Upper lobe of left lung (tissue), 6 donors: ENCODE measurements around the gene BAX. TPM values are rescaled to one million over a fixed set of nuclear protein-coding genes. Genes with fewer than 3 reads are reported as not detected.

Experiments
- ATAC-seq, 2 donors: fragments of 200-7000 bp; cut with Tn5 transposase; one replicate each; pipeline ENCODE4 v1.9.1; 2022; ENCODE audit warnings: mild to moderate bottlenecking in 2 of 2, moderate library complexity in 2 of 2; ENCODE audit not compliant: low FRiP score in 2 of 2
- DNase-seq, 2 donors: peaks; one replicate each; pipeline ENCODE4 v3.0.0-alpha.2; 2019 to 2020
- H3K27ac ChIP-seq, 4 donors: fragments of 200-600 bp; sonication (generic); one replicate each; pipeline ENCODE4 v1.5.1; 2016 to 2019
- H3K27me3 ChIP-seq, 4 donors: fragments of 200-600 bp; sonication (generic); one replicate each; pipeline ENCODE4 v1.5.1; 2017 to 2019
- H3K36me3 ChIP-seq, 4 donors: fragments of 200-600 bp; sonication (generic); one replicate each; pipeline ENCODE4 v1.5.1; 2016 to 2019
- H3K4me1 ChIP-seq, 4 donors: fragments of 200-600 bp; sonication (generic); one replicate each; pipeline ENCODE4 v1.5.1; 2018 to 2019
- H3K4me3 ChIP-seq, 4 donors: fragments of 200-600 bp; sonication (generic); one replicate each; pipeline ENCODE4 v1.5.1; 2017 to 2019; ENCODE audit warnings: mild to moderate bottlenecking in 2 of 4, moderate library complexity in 1 of 4
- H3K9me3 ChIP-seq, 4 donors: fragments of 200-600 bp; sonication (generic); one replicate each; pipeline ENCODE4 v1.5.1; 2018 to 2019
- CTCF ChIP-seq, 6 experiments: fragments of 450-650 bp in 4 of 6; fragments of 200-600 bp in 2 of 6; sonication (generic) in 2 of 6; IDR thresholded peaks; one replicate each; pipeline ENCODE4 v1.5.1; 2016 to 2019; ENCODE audit warnings: antibody characterized with exemption in 6 of 6
- EP300 ChIP-seq, 4 donors: sonication (generic); formaldehyde crosslinking; IDR thresholded peaks; one replicate each; pipeline ENCODE4 v1.5.1; 2017; ENCODE audit warnings: antibody characterized with exemption in 4 of 4, control low read depth in 2 of 4
- POLR2A ChIP-seq, 4 donors: fragments of 450-650 bp; IDR thresholded peaks; one replicate each; pipeline ENCODE4 v1.5.1; 2016 to 2017; ENCODE audit warnings: antibody characterized with exemption in 4 of 4, mild to moderate bottlenecking in 2 of 4
- POLR2AphosphoS5 ChIP-seq, 2 donors: sonication (generic); formaldehyde crosslinking; IDR thresholded peaks; one replicate each; pipeline ENCODE4 v1.5.1; 2017; ENCODE audit warnings: antibody characterized with exemption in 2 of 2
- WGBS, 2 donors: methylation state at CpG; one replicate each; pipeline ENCODE4 v1.1.5; 2017 to 2018; 5-methylcytosine and 5-hydroxymethylcytosine counted together
- total RNA-seq, 6 donors: library from RNA; depleted of rRNA in 4 of 6; stranded (reverse); fragments of >200 nt in 4 of 6; gene quantifications; one replicate each; pipeline versions ENCODE4 v1.1.0 to v1.2.1, GENCODE V29; 2016 to 2021
- donor health status: DM: no; HTN: no; CAD: no; lungs with moderate emphysema.
- donor health status: DM: no; HTN: yes; CAD: no; lungs with severe emphysema.

BAX gene
- total RNA-seq, 6 donors from 2014 or later, result 68.1 to 143 (median 112) TPM

- Histone ChIP-seq H3K4me1 (peaks cover 3 to 21% (median 11%) of the 10 kb centered on the region in 4 donors), H3K27ac (peak overlapping the region in 3 of 4 donors; percentile 66 to 73 (median 68)), H3K36me3 (peaks cover 0 to 3% (median 0%) of the 10 kb centered on the region in 4 donors), H3K9me3 (no peaks in the 10 kb centered on the region), H3K27me3 (no peaks in the 10 kb centered on the region), H3K4me3 (no peak overlapping the region)
- DNase-seq, result peak in 1 of 2 donors; percentile 80
- TF ChIP-seq POLR2A (IDR thresholded peaks at IDR 0.05) (no peak), EP300 (IDR thresholded peaks at IDR 0.05) (peak in 1 of 4 donors; percentile 83), POLR2AphosphoS5 (IDR thresholded peaks at IDR 0.05) (peak; percentile 22 to 54), CTCF (IDR thresholded peaks at IDR 0.05) (no peak)
- ATAC-seq, result peak; percentile 28 to 74
- 57 to 63% methylated on average over 15 of the region's 15 CpGs for WGBS, 2 donors
Measured at GRCh38 chr19:48928164-48929025, 26.3 kb upstream of the BAX start.

- Histone ChIP-seq H3K4me3 (peak within 1 kb of the TSS; percentile 41 to 56 (median 51)), H3K4me1 (peaks cover 0 to 18% (median 7%) of the 10 kb centered on the region in 4 donors), H3K9me3 (no peaks in the 10 kb centered on the region), H3K27ac (peak within 1 kb of the TSS; percentile 38 to 75 (median 56)), H3K27me3 (no peaks in the 10 kb centered on the region), H3K36me3 (no peaks in the 10 kb centered on the region)
- peak in 2 of 4 donors; percentile 55 to 85 for TF ChIP-seq POLR2A (IDR thresholded peaks at IDR 0.05)
- TF ChIP-seq POLR2AphosphoS5 (IDR thresholded peaks at IDR 0.05), result peak; percentile 52 to 81
- no peak for TF ChIP-seq EP300 (IDR thresholded peaks at IDR 0.05)
- TF ChIP-seq CTCF (IDR thresholded peaks at IDR 0.05), result no peak
- 1 to 4% methylated on average over 9 to 23 of the region's 43 CpGs for WGBS, 2 donors
- DNase-seq (peak; percentile 93 to 98), ATAC-seq (peak; percentile 91 to 93)
Measured at GRCh38 chr19:48933382-48933932, 21.2 kb upstream of the BAX start, which contains the start of gene DHDH. Gene DHDH, plus strand, starts transcription at chr19:48933699. Its CDS starts 23 bp downstream, at chr19:48933722.

GRCh38 chr19:48934837-48935236, 19.8 kb upstream of the BAX start:
- Histone ChIP-seq H3K4me1 (peaks cover 0 to 18% (median 7%) of the 10 kb centered on the region in 4 donors), H3K9me3 (no peaks in the 10 kb centered on the region), H3K4me3 (no peak overlapping the region), H3K36me3 (no peaks in the 10 kb centered on the region), H3K27me3 (no peaks in the 10 kb centered on the region), H3K27ac (no peak overlapping the region)
- DNase-seq (peak in 1 of 2 donors; percentile 77), ATAC-seq (no peak)
- TF ChIP-seq EP300 (IDR thresholded peaks at IDR 0.05) (no peak), CTCF (IDR thresholded peaks at IDR 0.05) (no peak), POLR2A (IDR thresholded peaks at IDR 0.05) (no peak), POLR2AphosphoS5 (IDR thresholded peaks at IDR 0.05) (no peak)
- whole genome bisulfite sequencing, 2 donors, result 88 to 93% methylated on average over 18 to 19 of the region's 19 CpGs

GRCh38 chr19:48935864-48936263, 18.8 kb upstream of the BAX start:
- Histone ChIP-seq H3K36me3 (no peaks in the 10 kb centered on the region), H3K9me3 (peaks cover 2 to 6% (median 5%) of the 10 kb centered on the region in 4 donors), H3K4me1 (peaks cover 0 to 18% (median 7%) of the 10 kb centered on the region in 4 donors), H3K4me3 (no peak overlapping the region), H3K27me3 (no peaks in the 10 kb centered on the region), H3K27ac (no peak overlapping the region)
- WGBS, 2 donors, result 98% methylated on average over 25 of the region's 25 CpGs
- ATAC-seq, result no peak
- TF ChIP-seq EP300 (IDR thresholded peaks at IDR 0.05) (no peak), POLR2AphosphoS5 (IDR thresholded peaks at IDR 0.05) (no peak), CTCF (IDR thresholded peaks at IDR 0.05) (no peak), POLR2A (IDR thresholded peaks at IDR 0.05) (no peak)
- peak in 1 of 2 donors; percentile 80 for DNase-seq
